LNCAP (cell line): ENCODE results near the gene CPNE2.

Source experiments
- TF ChIP-seq, protein P1 (sequence below): fragments of 450-650 bp; IDR thresholded peaks from 2 replicates; pipeline ENCODE4 v1.5.1; 2017; ENCODE audit warnings: mild to moderate bottlenecking

CPNE2 gene

DNA sequence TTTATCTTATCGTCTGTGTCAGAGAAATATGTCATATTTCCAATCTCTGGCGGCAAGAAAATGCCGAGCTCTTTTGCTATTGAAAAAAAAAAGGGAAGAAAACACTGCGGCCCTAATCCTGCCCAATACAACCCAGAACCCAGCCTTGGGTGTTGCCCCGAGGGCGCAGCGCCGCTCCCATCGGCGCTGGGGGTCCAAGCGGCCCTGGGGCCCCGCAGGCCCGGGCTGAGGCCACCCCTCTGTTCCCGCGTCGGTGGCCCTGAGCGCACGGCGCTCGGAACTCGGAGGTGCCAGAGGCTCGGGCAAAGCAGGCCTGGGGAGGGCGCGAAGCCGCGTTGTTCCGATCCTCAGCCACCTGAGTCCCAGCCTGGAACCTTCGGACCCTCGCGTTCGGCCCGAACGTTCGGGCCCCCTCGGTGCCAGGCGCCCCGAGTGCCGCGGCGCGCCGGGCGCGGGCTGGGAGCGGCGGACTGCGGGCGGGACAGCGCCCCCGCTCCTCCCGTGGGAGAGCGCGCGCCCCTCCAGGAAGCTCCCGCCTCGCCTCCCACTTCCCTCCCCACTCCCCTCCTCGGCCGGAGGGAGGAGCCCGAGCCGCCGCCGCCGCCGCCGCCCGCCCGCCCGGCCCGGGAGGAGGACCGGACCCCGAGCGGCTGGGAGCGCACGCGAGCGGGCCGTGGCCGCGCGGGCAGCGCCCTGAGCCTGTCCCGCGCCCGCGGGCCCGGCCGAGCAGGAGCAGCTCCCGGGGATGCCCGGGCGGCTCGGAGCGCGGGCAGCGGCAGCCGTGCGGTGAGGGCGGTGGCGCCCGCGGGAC is at the start of gene CPNE2:
Gene CPNE2, plus strand, starts transcription at position 609 of the 811 bp plus-strand sequence. CDS start 18,160 bp downstream, outside the sequence.
- TF ChIP-seq, protein P1, sequence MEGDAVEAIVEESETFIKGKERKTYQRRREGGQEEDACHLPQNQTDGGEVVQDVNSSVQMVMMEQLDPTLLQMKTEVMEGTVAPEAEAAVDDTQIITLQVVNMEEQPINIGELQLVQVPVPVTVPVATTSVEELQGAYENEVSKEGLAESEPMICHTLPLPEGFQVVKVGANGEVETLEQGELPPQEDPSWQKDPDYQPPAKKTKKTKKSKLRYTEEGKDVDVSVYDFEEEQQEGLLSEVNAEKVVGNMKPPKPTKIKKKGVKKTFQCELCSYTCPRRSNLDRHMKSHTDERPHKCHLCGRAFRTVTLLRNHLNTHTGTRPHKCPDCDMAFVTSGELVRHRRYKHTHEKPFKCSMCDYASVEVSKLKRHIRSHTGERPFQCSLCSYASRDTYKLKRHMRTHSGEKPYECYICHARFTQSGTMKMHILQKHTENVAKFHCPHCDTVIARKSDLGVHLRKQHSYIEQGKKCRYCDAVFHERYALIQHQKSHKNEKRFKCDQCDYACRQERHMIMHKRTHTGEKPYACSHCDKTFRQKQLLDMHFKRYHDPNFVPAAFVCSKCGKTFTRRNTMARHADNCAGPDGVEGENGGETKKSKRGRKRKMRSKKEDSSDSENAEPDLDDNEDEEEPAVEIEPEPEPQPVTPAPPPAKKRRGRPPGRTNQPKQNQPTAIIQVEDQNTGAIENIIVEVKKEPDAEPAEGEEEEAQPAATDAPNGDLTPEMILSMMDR, result no peak

DNA sequence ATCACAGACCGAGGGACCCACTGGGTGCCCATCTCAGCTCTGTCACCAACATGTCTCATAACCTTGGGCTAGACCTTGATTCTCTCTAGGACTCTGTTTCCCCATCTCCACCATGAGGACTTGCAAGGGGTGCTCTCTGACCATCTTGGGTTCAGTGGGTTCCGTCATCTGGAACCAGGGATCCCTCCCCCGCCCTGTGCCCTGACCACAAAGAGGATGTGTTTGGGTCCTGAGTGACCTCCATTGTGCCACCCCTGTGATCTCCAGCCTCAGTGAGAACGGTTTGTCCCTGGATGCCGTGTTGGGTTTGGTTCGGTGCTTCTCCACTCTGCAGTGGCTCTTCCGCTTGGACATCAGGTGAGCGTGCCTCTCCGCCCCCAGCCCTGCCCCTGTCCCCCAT is 49.1 kb upstream of the CPNE2 start:
- TF ChIP-seq, protein P1, result no peak

DNA sequence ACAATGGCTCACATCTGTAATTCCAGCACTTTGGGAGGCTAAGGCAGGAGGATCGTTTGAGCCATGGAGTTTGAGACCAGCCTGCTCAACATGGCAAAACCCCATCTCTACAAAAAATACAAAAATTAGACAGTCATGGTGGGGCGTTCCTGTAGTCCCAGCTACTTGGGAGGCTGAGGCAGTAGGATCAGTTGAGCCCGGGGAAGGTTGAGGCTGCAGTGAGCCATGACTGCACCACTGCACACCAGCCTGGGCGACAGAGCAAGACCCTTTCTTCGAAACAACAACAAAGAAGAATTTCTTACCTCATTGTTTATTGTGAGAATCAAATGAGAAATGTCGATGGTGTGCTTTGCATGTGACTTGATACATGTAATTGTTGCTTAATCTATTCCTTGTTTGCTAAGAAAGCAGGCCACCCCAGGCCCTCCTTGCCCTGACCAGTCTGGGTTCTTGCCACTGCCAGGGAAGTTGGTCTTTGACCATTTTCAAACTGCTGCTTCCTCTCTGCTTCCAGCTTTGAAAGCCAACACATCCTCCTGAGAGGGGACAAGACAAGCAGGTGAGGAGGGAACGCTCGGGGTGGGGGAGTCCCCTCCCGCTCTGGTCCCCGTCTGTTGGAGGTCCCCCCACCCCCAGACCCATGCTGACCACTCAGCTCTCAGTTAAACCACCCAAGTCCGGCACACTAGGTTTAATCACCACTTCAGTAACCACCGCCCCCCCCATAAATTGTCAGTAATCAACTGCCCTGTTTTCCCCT is 47.3 kb upstream of the CPNE2 start:
- TF ChIP-seq, protein P1, result no peak

DNA sequence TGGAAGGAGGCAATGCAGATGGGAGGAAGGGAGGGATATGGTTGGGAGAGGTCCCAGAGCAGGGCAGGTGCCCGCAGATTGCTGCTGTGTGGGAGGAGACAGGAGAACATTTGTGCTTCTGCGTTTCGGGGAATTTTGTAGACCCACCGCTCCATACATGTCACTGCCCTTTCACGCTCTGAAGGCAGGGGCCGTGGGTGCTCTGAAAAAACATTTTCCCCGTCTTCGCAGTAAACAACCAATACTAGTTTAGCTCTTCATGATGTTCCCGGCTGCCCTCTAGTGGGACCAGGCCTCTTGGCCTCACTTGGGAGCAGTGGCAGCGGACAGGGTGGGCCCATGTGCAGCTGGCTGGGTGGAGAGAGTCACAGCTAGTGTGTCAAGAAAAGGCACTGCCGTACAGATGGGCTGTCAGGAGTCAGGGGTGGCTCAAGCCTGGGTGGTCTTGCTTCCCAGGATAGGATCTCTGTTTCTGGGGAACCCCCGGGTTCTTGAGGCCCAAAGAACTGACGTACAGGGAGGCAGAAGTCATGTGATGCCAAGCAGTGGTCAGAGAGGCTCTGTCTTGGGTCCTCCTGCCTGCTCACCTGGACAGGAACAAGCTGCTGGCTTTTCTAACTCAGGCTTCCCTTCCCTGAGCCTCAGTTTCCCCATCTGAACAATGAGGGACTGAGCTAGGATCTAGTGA is 46.5 kb upstream of the CPNE2 start:
- TF ChIP-seq, protein P1, result peak; percentile 34; the same call in 1 of the 2 replicates

DNA sequence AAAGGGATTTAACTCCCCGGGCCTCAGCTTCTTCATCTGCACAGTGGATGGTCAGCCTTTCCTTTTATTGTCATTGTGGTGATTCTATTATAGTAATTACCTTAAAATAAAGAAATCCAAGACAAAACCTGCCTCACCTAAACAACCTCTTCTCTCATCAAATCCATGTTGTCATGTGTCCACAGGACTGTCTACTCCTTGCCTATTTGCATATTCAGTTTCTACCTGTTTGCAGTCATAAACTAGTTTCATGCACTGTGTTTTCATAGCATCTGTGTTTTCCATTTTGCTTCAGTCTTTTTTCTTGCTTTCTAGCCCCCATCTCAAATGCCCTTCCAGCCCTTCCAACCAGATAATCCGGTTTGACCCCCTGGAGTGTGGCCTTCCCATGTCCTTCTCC is 44.3 kb upstream of the CPNE2 start:
- TF ChIP-seq, protein P1, result no peak

DNA sequence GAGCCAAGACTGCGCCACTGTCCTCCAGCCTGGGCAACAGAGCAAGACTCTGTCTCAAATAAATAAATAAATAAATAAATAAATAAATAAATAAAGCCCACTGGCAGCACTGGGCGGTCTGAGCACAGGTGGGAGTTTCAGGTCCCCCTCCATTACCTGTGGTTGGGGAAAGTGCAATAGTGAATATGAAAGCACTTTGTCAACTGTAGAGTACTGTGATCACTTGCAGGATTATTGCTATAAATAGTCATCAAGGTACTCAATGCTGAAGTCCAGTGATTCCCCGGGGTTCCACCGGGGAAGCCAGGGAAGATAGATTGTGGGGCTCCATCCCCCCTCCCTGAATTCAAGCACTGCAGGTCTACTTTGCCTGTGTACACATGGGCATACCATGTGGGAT is 42.7 kb upstream of the CPNE2 start:
- TF ChIP-seq, protein P1, result no peak

DNA sequence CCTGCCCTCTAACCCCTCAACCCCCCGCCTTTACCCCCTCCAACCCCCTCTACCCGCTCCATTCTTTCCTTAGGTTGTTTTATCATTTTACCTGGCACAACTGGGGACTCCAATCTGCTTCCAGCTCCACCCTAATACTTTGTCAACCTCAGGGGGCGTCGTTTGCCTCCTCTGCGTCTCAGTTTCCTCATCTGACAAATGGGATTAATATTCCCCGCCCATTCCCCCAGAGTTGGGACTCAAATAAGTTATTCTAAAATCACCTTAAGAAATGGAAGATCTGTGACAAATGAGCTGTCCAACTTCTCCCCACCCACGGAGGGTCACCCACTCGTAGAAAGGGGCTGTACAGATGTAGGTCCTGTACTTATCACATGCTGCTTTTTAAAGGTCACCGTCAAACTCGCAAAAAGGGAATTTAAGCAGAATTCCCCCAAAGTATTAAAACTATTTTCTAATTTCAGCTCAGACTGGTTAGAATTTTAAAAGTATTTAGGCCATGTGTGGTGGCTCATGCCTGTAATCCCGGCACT is 40.6 kb upstream of the CPNE2 start:
- TF ChIP-seq, protein P1, result no peak
